PFSK-1 (cell line): ENCODE results near the gene CCSER1.

Source experiments
- POLR2AphosphoS5 ChIP-seq: IDR thresholded peaks from 2 replicates; pipeline ENCODE4 v1.6.1; 2012; ENCODE audit warnings: low read depth, mild to moderate bottlenecking, control low read depth, low read length, moderate library complexity
- REST ChIP-seq, 2 experiments: IDR thresholded peaks; 2 replicates each; pipeline versions ENCODE4 v1.6.1 to v1.8.0; 2011 to 2012; ENCODE audit warnings: low read depth in 2 of 2, low read length in 2 of 2, control low read depth in 1 of 2, inconsistent platforms in 1 of 2, mild to moderate bottlenecking in 1 of 2, moderate library complexity in 1 of 2; ENCODE audit not compliant: insufficient read depth in 1 of 2
- SIN3A ChIP-seq: IDR thresholded peaks from 2 replicates; pipeline ENCODE4 v1.6.1; 2012; ENCODE audit warnings: mild to moderate bottlenecking, low read length, moderate library complexity, borderline replicate concordance; ENCODE audit not compliant: insufficient read depth

DNA sequence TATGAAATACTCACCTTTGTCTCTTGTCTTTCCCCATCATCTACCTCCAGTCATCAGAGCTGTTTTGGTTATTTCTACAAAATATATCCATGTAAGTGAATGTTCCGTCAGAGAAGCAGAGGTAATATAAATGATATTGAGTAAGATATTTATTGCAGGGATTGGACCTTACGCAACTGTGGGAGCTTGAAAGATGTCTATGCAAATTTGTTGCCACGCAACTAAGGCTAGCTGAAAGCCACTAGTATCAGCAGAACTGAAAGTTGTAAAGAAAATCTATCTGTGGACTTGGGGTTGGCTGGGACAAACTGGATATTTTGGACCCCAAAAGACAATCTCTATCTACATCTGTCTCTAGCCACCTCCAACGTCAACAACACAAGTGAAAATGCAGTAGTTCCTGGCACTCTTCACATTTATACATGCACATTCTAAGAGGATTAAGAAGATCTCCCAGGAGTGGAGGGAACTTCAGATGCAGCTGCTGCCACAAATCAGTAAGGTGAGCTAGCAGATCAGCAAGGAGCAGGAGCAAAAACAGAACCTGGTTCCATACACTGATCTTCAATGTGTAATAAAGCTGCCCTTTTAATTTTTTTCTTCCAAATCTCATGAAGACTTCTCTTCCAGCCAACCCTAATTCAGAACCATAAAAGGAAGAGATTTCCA is 8.5 kb upstream of the CCSER1 start:
- TF ChIP-seq SIN3A (no peak), REST (IDR thresholded peaks at IDR 0.05; ENCODE audit: insufficient read depth in 1 of 2, low read depth in 2 of 2, low read length in 2 of 2) (no peak), POLR2AphosphoS5 (no peak)
